GM12892 (cell line): ENCODE results near the gene WDFY1. TPM values are rescaled to one million over a fixed set of nuclear protein-coding genes. Genes with fewer than 3 reads are reported as not detected.

Experiments
- DNase-seq: peaks from one replicate; pipeline ENCODE4 v3.0.0; 2011; ENCODE audit not compliant: insufficient read length
- FAIRE-seq: peaks from 2 replicates; lab custom pipeline; 2011; peaks lifted over from hg19 to GRCh38; lab: Jason Lieb, UNC
- POLR2A ChIP-seq: IDR thresholded peaks from 2 replicates; pipeline ENCODE4 v1.6.1; 2011; ENCODE audit warnings: low read depth, low read length, control low read depth
- POLR2AphosphoS5 ChIP-seq: IDR thresholded peaks from 2 replicates; pipeline ENCODE4 v1.6.1; 2011; ENCODE audit warnings: low read depth, low read length, control low read depth
- TAF1 ChIP-seq: IDR thresholded peaks from 2 replicates; pipeline ENCODE4 v1.6.1; 2011; ENCODE audit warnings: low read depth, mild to moderate bottlenecking, control low read depth, low read length, borderline replicate concordance
- polyA plus RNA-seq: library from polyadenylated mRNA; unstranded; fragments of >200 nt; gene quantifications from one replicate; pipeline ENCODE4 v1.2.1, GENCODE V29; 2012; ENCODE audit warnings: missing spikeins, inconsistent platforms; ENCODE audit not compliant: missing spikeins

Gene WDFY1
- 16.5 TPM for polyA plus RNA-seq

DNA sequence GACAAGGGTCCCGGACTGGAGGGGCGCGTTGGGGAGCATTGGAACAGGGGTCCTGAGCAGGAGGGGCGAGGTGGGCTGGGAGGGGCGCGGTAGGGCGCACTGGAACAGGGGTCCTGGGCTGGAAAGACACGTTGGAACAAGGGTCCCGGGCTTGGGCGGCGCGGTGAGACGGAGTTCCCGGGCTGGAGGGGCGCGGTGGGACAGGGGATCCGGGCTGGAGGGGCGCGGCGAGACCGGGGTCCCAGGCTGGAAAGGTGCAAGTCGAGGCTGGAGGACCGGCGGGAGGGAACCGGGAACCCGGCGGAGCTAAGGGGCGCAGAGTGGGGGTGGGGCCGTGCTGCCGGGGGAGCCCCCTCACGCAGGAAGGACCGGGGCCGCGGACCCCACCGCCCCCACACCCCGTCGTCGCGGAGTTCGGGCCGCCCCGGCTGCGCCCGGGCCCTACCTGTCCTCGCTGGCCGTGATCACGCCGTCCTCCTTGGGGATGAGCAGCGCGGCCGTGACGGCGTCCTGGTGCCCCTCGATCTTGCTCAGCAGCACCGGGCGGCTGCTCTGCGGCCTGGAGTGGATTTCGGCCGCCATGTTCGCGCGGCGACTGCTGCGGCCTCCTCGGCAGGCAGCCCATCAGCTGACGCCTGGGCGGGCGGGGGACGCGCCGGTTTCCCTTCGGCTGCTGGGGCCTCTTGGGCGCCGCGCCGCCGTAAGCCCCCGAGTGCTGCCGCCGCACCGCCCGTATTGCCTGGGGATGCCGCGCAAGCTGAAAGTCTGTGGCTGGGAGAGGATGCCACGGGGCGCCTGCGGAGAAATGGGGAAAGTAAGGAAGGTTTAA, at the start of gene WDFY1:
Gene WDFY1, minus strand, starts transcription at position 633 of the 829 bp plus-strand sequence. Its CDS starts 51 bp downstream, at position 582.
- peak; percentile 47; the same call in 1 of the 2 replicates for TF ChIP-seq POLR2AphosphoS5
- TF ChIP-seq POLR2A = peak; percentile 82
- peak; percentile 44; the same call in 1 of the 2 replicates for TF ChIP-seq TAF1
- DNase-seq (peak; percentile 94), FAIRE-seq (peak; percentile 92)

GRCh38 chr2:223994562-223995162, 49.5 kb upstream of the WDFY1 start:
- DNase-seq (no peak), FAIRE-seq (no peak)
- TF ChIP-seq POLR2A (no peak), POLR2AphosphoS5 (no peak), TAF1 (no peak)

DNA sequence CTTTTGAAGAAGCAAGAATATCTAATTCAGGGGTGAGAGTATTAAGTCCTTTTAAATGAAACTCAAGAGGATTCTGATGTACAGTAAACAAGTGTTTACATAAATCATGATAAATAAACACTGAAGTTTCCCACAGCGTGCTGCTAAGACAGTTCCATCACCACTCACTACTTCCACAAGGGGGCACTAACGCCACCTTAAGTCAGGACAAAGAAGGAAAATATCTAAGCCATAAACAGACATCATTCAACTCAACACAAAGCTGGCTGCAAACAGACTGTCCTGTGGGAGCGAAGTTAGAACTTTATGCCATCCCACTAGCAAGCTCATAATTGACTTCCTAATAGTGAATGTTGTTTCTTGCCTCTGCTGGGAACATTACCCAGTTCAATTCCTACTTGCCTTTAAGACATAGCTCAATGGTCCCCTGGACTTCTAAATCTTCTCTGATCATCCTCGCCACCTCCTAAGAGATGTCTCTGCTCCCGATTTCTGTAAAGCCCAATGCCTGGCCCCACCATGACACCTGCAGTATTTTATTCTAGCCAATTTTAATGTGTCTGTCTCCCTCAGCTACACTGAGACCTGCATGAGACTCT, 48.6 kb upstream of the WDFY1 start:
- DNase-seq = peak; percentile 21
- FAIRE-seq = peak; percentile 92
- no peak for TF ChIP-seq POLR2A
- TF ChIP-seq POLR2AphosphoS5 = no peak
- no peak for TF ChIP-seq TAF1

DNA sequence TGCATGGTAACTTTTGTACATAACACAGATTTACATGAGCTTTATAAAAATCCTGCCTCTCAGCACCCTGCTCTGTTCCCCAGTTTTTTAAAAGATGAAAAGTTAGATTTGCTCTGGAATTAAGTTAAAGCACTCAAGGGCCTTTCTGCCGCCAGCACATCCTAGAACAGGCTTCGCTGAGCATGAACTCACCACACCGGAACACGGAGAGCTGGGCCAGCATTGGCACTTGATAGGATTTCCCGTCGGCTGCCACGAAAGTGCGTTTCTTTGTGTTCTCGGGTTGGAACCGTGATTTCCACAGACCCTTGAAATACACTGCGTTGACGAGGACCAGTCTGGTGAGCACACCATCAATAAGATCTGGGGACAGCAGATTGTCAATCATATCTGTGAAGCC, 46.5 kb upstream of the WDFY1 start:
- DNase-seq (no peak), FAIRE-seq (no peak)
- no peak for TF ChIP-seq TAF1
- TF ChIP-seq POLR2A = no peak
- no peak for TF ChIP-seq POLR2AphosphoS5

GRCh38 chr2:223989856-223990232, 44.7 kb upstream of the WDFY1 start:
- FAIRE-seq = no peak
- TF ChIP-seq POLR2A (no peak), POLR2AphosphoS5 (no peak), TAF1 (no peak)
- DNase-seq = no peak

DNA sequence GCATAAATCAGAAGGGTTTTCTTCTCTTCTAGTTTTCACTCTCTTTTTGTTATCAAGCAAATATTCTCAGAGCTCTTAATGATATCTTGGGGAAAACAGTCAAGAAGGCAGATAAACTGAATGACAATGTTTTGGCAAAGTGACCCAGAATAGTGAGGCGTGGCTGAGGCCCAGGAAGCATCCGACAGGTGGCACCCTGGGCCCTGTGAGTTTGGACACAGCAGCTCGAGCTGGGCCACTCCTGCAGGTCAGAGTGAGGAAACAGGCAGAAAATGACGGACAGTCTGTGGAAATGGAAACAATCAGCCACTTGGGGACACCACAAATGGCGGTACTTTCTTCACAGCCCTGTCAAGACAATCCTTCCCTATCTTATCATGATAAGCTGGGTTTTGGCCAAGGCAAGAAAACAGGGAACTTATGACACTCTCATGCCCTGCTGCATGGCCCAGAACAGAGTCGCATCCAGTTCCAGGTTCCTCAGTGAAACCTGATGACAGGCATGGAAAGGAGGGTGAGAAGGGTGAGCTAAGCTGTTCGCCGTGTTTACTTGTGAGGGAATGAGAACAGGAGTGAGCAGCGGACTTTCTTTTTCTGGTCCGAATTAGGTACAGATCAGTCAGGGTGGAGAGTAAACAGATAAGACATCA, 44.2 kb upstream of the WDFY1 start:
- FAIRE-seq (no peak), DNase-seq (no peak)
- TF ChIP-seq POLR2A (no peak), TAF1 (no peak), POLR2AphosphoS5 (no peak)

DNA sequence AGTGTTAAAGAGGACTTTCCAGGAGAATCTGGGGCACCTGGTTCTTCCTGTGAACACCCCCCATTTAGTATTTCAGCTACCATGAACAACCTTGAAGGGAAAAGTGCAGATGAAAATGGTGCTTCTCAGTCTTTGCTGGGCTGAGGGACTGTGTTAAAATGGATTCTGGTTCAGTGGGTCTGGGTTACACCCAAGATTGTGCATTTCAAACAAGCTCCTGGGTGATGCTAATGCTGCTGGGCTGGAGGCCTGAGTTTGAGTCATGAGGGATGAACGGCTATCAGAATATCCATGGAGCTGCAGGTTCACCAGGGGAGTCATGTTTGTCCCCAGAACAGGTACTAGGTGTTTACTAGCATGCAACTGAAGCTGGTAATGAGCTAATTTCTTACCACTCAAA, 36.1 kb upstream of the WDFY1 start:
- no peak for TF ChIP-seq POLR2AphosphoS5
- TF ChIP-seq TAF1 = no peak
- no peak for TF ChIP-seq POLR2A
- FAIRE-seq = no peak
- no peak for DNase-seq

DNA sequence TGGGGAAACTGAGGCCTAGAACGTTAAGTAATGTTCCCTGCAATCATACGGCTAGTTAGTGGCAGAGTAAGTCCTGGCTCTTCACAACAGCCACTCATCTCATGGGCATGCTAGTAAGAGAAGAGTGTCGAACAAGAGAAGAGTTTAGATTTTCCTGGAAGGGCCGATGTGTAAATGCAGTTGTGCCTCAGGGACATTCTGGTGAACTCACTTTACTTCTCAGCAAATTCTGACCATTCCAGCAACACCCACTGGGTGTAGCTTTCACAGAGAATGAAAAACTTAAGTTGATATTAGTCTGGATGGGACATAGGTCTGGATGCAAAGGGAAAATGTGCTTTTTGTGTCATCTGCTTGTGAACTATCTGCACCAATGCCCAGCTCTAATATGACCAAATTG, 35.7 kb upstream of the WDFY1 start:
- FAIRE-seq = no peak
- TF ChIP-seq POLR2A = no peak
- TF ChIP-seq TAF1 = no peak
- TF ChIP-seq POLR2AphosphoS5 = no peak
- DNase-seq = no peak

- no peak for DNase-seq
- no peak for FAIRE-seq
- TF ChIP-seq TAF1 = no peak
- no peak for TF ChIP-seq POLR2A
These were observed 35.2 kb upstream of the WDFY1 start for GRCh38 chr2:223980397-223980735.

- FAIRE-seq = no peak
These were observed 34.7 kb upstream of the WDFY1 start for GRCh38 chr2:223979730-223980396.

DNA sequence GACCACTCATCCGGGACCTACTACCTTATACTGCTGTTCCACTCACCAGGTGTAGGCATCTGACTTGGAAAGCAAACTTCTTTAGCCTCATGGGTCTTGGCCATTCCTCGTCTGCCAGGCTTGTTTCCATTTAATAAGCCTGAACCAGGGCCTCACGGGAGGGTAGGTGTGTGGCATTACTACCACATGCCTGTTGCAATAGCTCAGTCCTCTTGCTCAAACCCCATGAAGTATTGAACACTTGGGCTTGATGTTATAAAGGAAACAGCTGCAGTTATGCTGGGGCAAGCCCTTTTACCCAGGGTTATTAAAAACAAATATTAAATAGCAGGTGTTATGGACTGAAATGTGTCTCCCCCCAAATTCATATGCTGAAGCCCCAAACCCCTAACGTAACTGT, 33.3 kb upstream of the WDFY1 start:
- TF ChIP-seq TAF1 (no peak), POLR2A (no peak), POLR2AphosphoS5 (no peak)
- FAIRE-seq = no peak
- DNase-seq = no peak

More at GRCh38 chr2:223979730-223980396, 34.7 kb upstream of the WDFY1 start:
- no peak for TF ChIP-seq POLR2AphosphoS5
- no peak for DNase-seq
